Measurements from ENCODE around the gene ENGASE. TPM values are rescaled to one million over a fixed set of nuclear protein-coding genes. Genes with fewer than 3 reads are reported as not detected.

Gene ENGASE
- total and polyA plus RNA-seq, 2 of the 8 experiments (the other 6 are each of a cell fraction or from before 2014, with no cell fraction given): 9.3 to 36.1 TPM

DNA sequence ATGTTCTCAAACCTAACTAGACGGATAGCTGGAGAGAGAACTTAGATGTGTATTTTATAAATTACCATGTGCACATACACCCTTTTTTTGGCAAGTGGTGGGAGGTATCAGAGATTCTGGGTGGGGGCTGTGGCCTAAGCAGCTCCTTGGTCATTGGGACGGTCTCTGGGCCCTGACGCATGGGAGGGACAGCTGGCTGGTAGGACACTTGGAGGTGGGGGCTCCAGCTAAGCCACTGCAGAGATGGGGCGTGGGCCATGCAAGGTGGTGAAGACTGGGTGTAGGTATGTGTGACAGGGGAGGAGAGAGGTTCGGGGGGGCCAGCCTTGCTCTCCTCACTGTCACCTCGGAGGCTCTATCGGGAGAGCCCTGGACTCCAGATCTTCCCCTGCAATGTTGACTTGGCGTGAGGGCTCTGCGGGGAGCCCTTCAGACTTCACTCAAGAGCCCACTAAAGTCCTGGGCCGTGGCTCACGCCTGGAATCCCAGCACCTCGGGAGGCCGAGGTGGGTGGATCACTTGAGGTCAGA is 33.5 kb upstream of the ENGASE start (continued):
- TF ChIP-seq KDM5A (IDR thresholded peaks at IDR 0.05; ENCODE audit: low read length) (no peak), SIRT6 (IDR thresholded peaks at IDR 0.05; ENCODE audit: low read length) (no peak)
